ENCODE measurements around the gene IL1RAPL1. TPM values are rescaled to one million over a fixed set of nuclear protein-coding genes. Genes with fewer than 3 reads are reported as not detected.

IL1RAPL1 gene
- total and polyA plus RNA-seq, 9 of the 15 experiments (the other 6 are each of a cell fraction or from before 2014, with no cell fraction given): 0.04 to 0.07 (median 0.04) TPM; not detected in 6

- TF ChIP-seq E2F4 (CRISPR knock-in tag; IDR thresholded peaks at IDR 0.05; ENCODE audit: low read depth) (no peak), CBFB (CRISPR knock-in tag; IDR thresholded peaks at IDR 0.05) (no peak), CTBP1 (IDR thresholded peaks at IDR 0.05; ENCODE audit: borderline replicate concordance) (no peak), ZNF644 (tag; IDR thresholded peaks at IDR 0.05; ENCODE audit: low read depth) (no peak), ZNF23 (CRISPR knock-in tag; IDR thresholded peaks at IDR 0.05) (no peak), ID3 (CRISPR knock-in tag; IDR thresholded peaks at IDR 0.05) (no peak), ID3 (tag; IDR thresholded peaks at IDR 0.05) (no peak), ZNF280A (IDR thresholded peaks at IDR 0.05; ENCODE audit: low read depth, partially characterized antibody) (no peak), RAD51 (IDR thresholded peaks at IDR 0.05; ENCODE audit: borderline replicate concordance, low read depth) (no peak), SAFB2 (IDR thresholded peaks at IDR 0.05; ENCODE audit: borderline replicate concordance, low read depth, low read length, severe bottlenecking) (no peak)
Observed at GRCh38 chrX:29641461-29641860, 1054.2 kb downstream of the IL1RAPL1 start (continued).

All from K562 (cell line).